Effector memory CD4-positive, alpha-beta T cell (primary cell): ENCODE results near the gene BMP8A.

ENCODE experiments used
- DNase-seq, 3 donors: peaks; one replicate each; pipeline ENCODE4 v3.0.0-alpha.2; 2020
- H3K27ac ChIP-seq: 2 replicates; pipeline ENCODE4 v1.7.0; 2013; ENCODE audit warnings: mild to moderate bottlenecking, low read length, moderate library complexity; ENCODE audit not compliant: insufficient read depth, poor library complexity, severe bottlenecking
- H3K27me3 ChIP-seq: replicated peaks from 2 replicates; pipeline ENCODE4 v1.7.0; 2013; ENCODE audit warnings: mild to moderate bottlenecking, low read length; ENCODE audit not compliant: insufficient read depth, control insufficient read depth, poor library complexity, severe bottlenecking
- H3K36me3 ChIP-seq: 2 replicates; pipeline ENCODE4 v1.7.0; 2013; ENCODE audit warnings: mild to moderate bottlenecking, low read length, moderate library complexity; ENCODE audit not compliant: control insufficient read depth, insufficient read depth
- H3K4me1 ChIP-seq: 2 replicates; pipeline ENCODE4 v1.7.0; 2013; ENCODE audit warnings: low read length, mild to moderate bottlenecking; ENCODE audit not compliant: control insufficient read depth, insufficient read depth, poor library complexity, severe bottlenecking
- H3K4me3 ChIP-seq: 2 replicates; pipeline ENCODE4 v1.7.0; 2013; ENCODE audit warnings: low read length, low read depth, mild to moderate bottlenecking; ENCODE audit not compliant: insufficient read depth, poor library complexity, severe bottlenecking
- H3K9me3 ChIP-seq: 2 replicates; pipeline ENCODE4 v1.7.0; 2013; ENCODE audit warnings: mild to moderate bottlenecking, low read length, moderate library complexity; ENCODE audit not compliant: control insufficient read depth

BMP8A gene

GRCh38 chr1:39566441-39567137 is 75.2 kb downstream of the BMP8A start:
- DNase-seq, result no peak
- no peak overlapping the region for H3K27ac ChIP-seq
- H3K4me3 ChIP-seq, result no peak overlapping the region
- no peaks in the 10 kb centered on the region for H3K4me1 ChIP-seq
- H3K36me3 ChIP-seq, result peaks cover 94% of the 10 kb centered on the region
- no peaks in the 10 kb centered on the region for H3K27me3 ChIP-seq
- H3K9me3 ChIP-seq, result no peaks in the 10 kb centered on the region

GRCh38 chr1:39567302-39567701 is 75.9 kb downstream of the BMP8A start:
- peaks cover 94% of the 10 kb centered on the region for H3K36me3 ChIP-seq
- no peak overlapping the region for H3K27ac ChIP-seq
- H3K4me1 ChIP-seq, result no peaks in the 10 kb centered on the region
- H3K9me3 ChIP-seq, result no peaks in the 10 kb centered on the region
- no peak overlapping the region for H3K4me3 ChIP-seq
- H3K27me3 ChIP-seq, result no peaks in the 10 kb centered on the region
- no peak for DNase-seq

GRCh38 chr1:39568208-39568607 is 76.8 kb downstream of the BMP8A start:
- Histone ChIP-seq H3K27me3 (no peaks in the 10 kb centered on the region), H3K9me3 (no peaks in the 10 kb centered on the region), H3K36me3 (peaks cover 91% of the 10 kb centered on the region), H3K4me1 (peaks cover 4% of the 10 kb centered on the region), H3K27ac (no peak overlapping the region), H3K4me3 (no peak overlapping the region)
- no peak for DNase-seq

GRCh38 chr1:39569034-39569433 is 77.6 kb downstream of the BMP8A start:
- peaks cover 8% of the 10 kb centered on the region for H3K4me1 ChIP-seq
- peaks cover 83% of the 10 kb centered on the region for H3K36me3 ChIP-seq
- no peaks in the 10 kb centered on the region for H3K9me3 ChIP-seq
- H3K27me3 ChIP-seq, result no peaks in the 10 kb centered on the region
- no peak overlapping the region for H3K27ac ChIP-seq
- DNase-seq, result no peak
- no peak overlapping the region for H3K4me3 ChIP-seq

- no peaks in the 10 kb centered on the region for H3K27me3 ChIP-seq
- H3K4me3 ChIP-seq, result no peak overlapping the region
- peaks cover 70% of the 10 kb centered on the region for H3K36me3 ChIP-seq
- no peak for DNase-seq
- H3K9me3 ChIP-seq, result no peaks in the 10 kb centered on the region
- H3K27ac ChIP-seq, result no peak overlapping the region
- peaks cover 18% of the 10 kb centered on the region for H3K4me1 ChIP-seq
Observed at GRCh38 chr1:39570477-39571177, 79.2 kb downstream of the BMP8A start.

- no peaks in the 10 kb centered on the region for H3K27me3 ChIP-seq
- H3K4me3 ChIP-seq, result no peak overlapping the region
- peaks cover 18% of the 10 kb centered on the region for H3K4me1 ChIP-seq
- no peak overlapping the region for H3K27ac ChIP-seq
- no peak for DNase-seq
- peaks cover 65% of the 10 kb centered on the region for H3K36me3 ChIP-seq
- H3K9me3 ChIP-seq, result no peaks in the 10 kb centered on the region
Observed at GRCh38 chr1:39571178-39571483, 79.7 kb downstream of the BMP8A start.

- H3K36me3 ChIP-seq, result peaks cover 51% of the 10 kb centered on the region
- no peak overlapping the region for H3K4me3 ChIP-seq
Observed at GRCh38 chr1:39572379-39573096, 81.1 kb downstream of the BMP8A start.

GRCh38 chr1:39573097-39573465 is 81.6 kb downstream of the BMP8A start:
- no peak overlapping the region for H3K27ac ChIP-seq
- DNase-seq, result no peak
- peaks cover 48% of the 10 kb centered on the region for H3K36me3 ChIP-seq
- H3K4me3 ChIP-seq, result no peak overlapping the region
- peaks cover 18% of the 10 kb centered on the region for H3K4me1 ChIP-seq
- H3K27me3 ChIP-seq, result no peaks in the 10 kb centered on the region
- no peaks in the 10 kb centered on the region for H3K9me3 ChIP-seq

More at GRCh38 chr1:39572379-39573096, 81.1 kb downstream of the BMP8A start:
- no peaks in the 10 kb centered on the region for H3K27me3 ChIP-seq
- H3K4me1 ChIP-seq, result peaks cover 18% of the 10 kb centered on the region
- no peak for DNase-seq
- no peak overlapping the region for H3K27ac ChIP-seq
- no peaks in the 10 kb centered on the region for H3K9me3 ChIP-seq

- Histone ChIP-seq H3K27me3 (no peaks in the 10 kb centered on the region), H3K36me3 (peaks cover 39% of the 10 kb centered on the region), H3K4me1 (peaks cover 18% of the 10 kb centered on the region), H3K4me3 (peak overlapping the region; percentile 85), H3K9me3 (no peaks in the 10 kb centered on the region), H3K27ac (peak overlapping the region; percentile 16)
- DNase-seq, result no peak
Observed at GRCh38 chr1:39573736-39574624, 82.5 kb downstream of the BMP8A start.
